ENCODE measurements around the gene GOLPH3L.
"Not testable (repeated sequence)": the region's sequence is repeated elsewhere in the genome, so short reads cannot be mapped to it uniquely, and the experiment has no call there.

GOLPH3L gene

DNA sequence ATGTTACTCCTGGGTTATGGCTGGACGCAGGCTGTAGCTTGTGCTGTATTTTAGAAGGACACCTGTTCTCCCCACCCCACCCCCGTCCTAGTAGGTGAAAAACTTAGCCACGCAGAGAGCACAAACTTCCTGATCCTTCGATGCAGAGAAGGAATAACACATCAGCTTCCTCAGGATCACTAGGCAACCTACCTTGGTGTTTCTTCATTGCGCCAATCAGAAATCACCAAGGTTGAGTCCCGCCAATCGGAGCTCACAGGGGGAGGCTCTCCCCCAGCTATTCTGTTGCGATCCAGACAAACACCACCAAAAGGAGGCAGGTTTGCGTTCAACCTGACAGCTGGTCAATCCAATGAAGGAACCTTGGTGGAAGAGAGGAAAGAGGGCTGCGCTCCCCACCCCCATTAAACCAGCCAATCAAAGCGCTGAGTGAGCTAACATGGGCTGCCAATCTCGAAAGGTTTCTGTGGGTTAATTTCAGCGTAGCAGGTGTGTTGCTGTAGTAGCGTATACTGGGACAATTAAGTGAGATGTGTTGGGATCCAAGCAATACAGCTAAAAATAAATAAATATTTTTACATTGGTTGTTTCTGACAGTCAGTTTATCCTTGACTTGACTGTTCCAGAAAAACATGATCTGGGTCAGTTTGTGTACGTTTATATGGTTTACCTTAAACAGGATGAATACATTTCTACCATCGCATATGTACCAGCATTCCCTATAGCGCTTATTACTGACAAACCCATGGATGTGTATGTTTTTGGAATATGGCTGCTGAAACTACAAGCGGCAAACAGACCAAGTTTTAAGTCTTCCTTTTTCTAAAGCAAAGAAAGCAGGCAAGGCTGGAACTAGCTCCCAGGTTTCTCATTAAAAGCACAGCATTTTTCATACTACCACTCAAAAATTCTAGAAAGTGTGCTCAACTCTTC lies at the start of gene GOLPH3L:
TSS of gene GOLPH3L (minus strand) at position 160 of the 933 bp plus-strand sequence. CDS start 2,316 bp downstream, outside the sequence.
- DNase-seq: peak; percentile 59

GRCh38 chr1:150730130-150730721 lies 33.3 kb upstream of the GOLPH3L start:
- no peak for DNase-seq

GRCh38 chr1:150724336-150724735 lies 27.4 kb upstream of the GOLPH3L start:
- DNase-seq: no peak

DNA sequence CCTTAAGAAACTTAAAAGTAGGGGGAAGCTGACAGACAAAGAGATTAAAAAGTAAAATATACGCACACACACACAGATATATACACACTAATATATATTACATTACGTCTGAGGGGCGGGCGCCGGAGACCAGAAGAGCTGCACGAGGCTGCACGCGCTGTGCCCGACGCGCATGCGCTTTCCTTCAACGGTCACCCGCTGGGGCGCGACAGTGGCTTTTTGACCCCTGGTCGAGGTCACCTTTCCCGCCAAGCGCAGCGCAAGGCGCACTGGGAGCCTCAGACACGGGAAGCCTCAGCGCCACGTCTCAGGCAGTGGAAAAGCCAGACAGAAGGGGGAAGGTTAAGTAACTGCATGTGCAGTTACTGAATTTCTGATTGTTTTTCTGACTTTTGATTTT lies 23.7 kb upstream of the GOLPH3L start, which contains the start of gene HORMAD1:
TSS of gene HORMAD1 (minus strand) at position 193 of the 400 bp plus-strand sequence. CDS start 1,390 bp downstream, outside the sequence.
- no peak for DNase-seq

DNA sequence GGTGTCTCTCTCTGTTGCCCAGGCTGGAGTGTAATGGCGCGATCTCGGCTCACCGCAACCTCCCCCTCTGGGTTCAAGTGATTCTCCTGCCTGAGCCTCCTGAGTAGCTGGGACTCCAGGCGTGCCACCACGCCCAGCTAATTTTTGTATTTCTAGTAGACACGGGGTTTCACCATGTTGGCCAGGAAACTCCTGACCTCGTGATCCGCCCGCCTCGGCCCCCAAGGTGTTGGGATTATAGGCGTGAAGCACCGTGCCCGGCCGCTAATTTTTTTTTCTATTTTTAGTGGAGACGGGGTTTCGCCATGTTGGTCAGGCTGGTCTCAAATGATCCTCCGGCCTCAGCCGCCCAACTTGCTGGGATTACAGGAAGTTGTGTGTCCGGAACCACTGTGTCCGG lies 23.1 kb upstream of the GOLPH3L start:
- DNase-seq: no peak

DNA sequence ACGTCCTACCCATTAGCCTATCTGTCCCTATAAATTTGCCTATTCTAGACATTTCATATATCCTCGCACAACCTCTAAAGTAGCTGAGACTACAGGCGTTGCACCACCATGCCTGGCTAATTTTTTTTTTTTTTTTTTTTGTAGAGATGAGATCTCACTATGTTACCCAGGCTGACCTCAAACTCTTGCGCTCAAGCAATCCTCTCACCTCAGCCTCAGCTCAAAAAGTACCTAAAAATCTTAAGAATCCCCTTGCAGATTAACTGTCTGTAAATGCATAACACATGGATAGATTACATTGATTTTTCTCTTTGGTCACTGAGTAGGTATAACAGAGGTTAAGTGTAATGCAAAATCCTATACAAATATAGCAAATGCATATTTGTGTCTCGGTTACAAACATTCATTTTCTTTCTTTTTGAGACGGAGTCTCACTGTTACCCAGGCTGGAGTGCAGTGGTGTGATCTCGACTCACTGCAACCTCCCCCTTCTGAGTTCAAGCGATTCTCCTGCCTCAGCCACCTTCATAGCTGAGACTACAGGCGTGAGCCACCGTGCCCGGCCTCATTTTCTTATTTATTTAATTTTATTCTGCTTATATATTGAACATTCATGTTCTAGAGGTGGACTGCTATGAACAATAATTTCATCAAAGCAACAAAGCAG lies 21.4 kb upstream of the GOLPH3L start:
- no peak for DNase-seq

- not testable (repeated sequence) for DNase-seq
Observed at GRCh38 chr1:150709031-150709430, 12.1 kb upstream of the GOLPH3L start.

DNA sequence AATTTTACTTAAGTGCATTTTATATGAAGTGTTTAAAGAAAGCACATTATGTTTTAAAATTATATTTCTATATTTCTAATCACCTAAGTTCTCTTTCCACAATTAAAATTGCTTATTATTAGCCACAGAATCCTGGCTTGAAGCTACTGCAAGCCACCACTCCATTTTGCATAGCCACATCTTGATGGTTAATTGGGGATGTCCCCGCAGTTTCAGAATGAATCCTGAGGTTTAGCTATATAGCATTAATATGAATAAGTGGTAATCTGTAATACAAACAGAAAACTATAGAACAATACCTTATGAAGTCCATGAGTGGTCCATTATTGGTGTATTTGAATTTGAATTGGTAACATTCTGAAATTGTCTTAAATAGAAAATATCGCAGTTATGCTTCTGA lies 11.6 kb upstream of the GOLPH3L start:
- no peak for DNase-seq

DNA sequence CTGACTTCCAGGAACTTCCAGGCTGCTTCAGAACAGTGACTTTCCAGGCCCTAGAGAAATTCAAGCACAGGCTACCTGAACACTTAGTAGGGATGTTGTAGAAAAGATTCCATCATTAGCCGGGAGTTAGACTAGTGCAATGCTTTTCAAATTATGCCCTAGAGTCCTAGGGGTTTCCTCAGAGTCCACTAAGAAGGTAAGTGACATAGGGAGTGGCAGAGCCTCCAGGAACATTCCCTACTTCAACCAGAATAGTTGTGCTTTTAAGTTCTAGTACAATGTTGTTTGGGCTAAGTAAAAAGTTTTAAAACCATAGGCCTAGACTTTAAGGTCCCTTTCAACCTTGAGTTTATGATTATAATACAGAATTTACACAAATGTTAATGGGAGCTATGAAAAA lies 9.1 kb upstream of the GOLPH3L start:
- no peak for DNase-seq

DNA sequence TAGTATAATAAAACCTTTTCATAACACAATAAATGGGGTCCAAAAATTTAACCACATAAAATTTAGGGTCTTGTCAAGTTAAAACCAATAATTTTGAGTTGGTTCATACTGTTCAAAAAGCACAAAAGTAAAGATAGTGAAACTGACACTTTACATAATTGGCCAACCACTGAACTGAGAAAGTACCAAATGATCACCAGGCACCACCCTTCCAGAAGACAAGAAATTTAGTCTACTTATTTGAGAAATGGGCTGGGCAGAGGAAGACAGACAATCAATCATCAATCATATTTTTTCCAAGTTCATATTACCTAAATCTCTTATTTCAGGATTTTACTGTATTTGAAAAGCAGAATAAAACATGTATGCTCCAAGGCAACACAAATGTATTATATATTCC lies 6.5 kb upstream of the GOLPH3L start:
- DNase-seq: no peak

- no peak for DNase-seq
Observed at GRCh38 chr1:150696590-150696989, 364 bp downstream of the GOLPH3L start.

DNA sequence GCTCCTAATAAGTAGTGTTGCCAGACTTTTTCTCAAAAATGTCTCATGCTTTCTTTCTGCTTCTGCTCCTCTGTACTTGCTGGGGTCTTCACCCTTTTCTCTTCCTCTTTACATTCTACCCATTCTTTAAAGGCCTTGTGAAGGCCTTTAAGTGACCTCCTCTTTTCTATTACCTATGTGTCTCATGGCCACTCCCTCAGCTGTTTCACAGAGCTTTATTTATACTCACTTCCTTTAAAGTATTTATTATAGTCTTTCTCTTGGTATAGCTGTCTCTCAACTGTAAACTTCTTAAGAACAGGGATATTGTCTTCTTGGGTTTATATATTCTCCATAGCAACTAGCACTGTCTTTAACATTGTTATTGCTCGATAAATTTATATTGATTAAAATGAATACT lies 792 bp downstream of the GOLPH3L start:
- no peak for DNase-seq

GRCh38 chr1:150695561-150695960 lies 1.4 kb downstream of the GOLPH3L start:
- DNase-seq: no peak

DNA sequence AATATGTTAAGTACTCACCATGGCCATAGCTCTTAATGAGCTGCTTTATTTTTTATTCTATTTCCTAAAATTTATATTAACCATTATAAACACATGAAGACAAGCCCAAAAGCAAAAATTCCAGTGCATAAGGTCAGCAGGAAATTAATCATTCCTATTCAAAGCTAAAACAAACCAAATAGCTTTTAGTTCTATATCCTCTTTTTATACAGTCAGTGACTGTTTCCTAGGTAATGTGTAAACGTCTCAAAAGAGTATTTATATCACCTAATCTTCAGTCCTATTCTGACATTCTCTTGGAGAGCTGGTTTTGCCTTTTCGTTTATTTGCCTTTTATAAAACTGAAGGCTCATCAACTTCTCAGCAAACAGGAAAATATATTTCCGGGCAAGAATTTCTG lies 4.2 kb downstream of the GOLPH3L start:
- no peak for DNase-seq

GRCh38 chr1:150688763-150689162 lies 8.2 kb downstream of the GOLPH3L start:
- DNase-seq: no peak

- no peak for DNase-seq
Observed at GRCh38 chr1:150686275-150686674, 10.7 kb downstream of the GOLPH3L start.

DNA sequence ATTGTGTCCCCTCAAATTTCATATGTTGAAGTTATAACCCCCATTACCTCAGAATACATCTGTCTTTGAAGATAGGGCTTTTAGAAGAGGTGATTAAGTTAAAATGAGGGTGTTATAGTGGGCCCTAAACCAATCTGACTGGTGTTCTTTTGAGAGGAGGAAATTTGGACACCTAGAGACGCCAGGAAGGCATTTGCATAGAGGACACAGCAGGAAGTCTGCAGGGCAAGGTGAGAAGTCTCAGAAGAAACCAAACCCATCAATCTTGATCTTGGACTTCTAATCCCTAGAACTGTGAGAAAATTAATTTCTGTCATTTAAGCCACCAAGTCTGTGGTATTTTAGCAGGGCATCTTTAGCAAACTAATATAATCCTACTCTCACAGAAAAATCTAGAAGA lies 13.0 kb downstream of the GOLPH3L start:
- DNase-seq: no peak

DNA sequence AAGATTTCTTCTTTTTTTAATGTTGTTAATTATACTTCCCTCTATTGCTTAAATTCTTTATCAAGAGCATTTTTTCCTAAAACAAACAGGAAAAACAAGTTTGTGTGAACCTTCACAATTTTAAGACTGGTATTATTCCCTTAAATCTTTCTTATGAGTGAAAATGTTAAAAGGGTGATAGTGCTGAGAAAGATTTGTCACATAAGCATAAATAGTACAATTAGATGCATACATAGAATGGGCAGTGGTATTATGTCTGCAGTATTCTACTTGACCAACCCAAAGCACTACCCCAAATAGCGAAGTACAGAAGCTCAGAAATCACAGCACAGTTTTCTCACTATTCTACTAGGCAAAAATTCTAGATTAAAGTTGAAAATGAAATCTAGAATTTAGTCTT lies 18.0 kb downstream of the GOLPH3L start:
- no peak for DNase-seq

DNA sequence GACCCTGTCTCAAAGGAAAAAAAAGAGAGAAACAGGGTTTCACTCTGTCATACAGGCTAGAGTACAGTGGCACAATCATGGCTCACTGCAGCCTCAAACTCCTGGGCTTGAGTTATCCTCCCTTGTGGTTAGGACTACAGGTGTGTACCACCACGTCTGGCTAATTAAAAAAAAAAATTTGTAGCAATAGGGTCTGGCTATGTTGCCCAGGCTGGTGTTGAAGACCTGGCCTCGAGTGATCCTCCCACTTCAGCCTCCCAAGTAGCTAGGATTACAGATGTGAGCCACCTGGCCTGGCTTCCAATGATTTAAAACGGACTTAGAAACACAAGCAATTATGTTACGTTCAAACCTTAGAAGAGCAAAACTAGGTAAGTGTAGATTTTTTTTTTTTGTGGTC lies 22.1 kb downstream of the GOLPH3L start:
- DNase-seq: no peak

DNA sequence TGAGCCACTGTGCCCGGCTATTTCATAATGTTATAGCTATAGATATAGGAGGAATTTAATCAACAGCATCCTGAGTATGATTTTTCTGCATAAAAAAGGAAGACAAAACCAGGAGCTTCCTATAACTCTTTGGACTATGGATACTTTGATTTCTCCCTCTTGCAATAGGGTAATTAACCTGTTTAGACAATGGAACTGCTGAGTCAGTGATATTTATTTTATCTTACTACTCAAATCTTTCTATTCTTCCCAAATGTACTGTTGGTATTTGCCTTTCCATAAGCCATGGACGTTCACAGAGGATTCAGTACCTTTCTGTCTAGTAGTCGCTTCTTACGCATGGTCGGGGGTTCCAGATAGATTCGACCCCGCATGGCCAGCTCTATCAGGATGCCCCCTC lies 33.6 kb downstream of the GOLPH3L start:
- no peak for DNase-seq

DNA sequence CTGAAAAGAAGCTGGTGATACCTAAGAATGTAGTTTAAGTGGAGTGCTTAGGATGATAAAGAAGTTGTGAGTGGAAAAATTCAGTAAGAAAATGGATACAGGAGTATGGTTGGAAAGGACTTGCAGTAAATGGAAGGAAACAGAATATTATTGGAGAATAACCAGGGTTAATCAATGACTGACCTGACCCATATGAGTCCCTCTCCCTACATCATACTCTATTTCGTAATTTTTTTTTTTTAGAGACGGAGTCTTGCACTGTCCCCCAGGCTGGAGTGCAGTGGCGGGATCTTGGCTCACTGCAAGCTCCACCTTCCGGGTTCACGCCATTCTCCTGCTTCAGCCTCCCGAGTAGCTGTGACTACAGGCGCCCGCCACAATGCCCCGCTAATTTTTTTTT lies 34.1 kb downstream of the GOLPH3L start:
- DNase-seq: no peak

GRCh38 chr1:150661156-150661555 lies 35.8 kb downstream of the GOLPH3L start:
- no peak for DNase-seq

- DNase-seq: no peak
Observed at GRCh38 chr1:150660584-150660983, 36.4 kb downstream of the GOLPH3L start.

GRCh38 chr1:150657064-150657463 lies 39.9 kb downstream of the GOLPH3L start:
- not testable (repeated sequence) for DNase-seq
